AG08396 (cell line): Measurements from ENCODE around the gene CAPN10.
"Not testable (repeated sequence)": the region's sequence is repeated elsewhere in the genome, so short reads cannot be mapped to it uniquely, and the experiment has no call there.

Experiments
- DNase-seq: peaks from one replicate; pipeline ENCODE4 v3.0.0; 2012; ENCODE audit warnings: low spot score, mixed read lengths

CAPN10 gene

GRCh38 chr2:240602266-240603050, 15.9 kb downstream of the CAPN10 start:
- DNase-seq = no peak

GRCh38 chr2:240603081-240603835, 16.7 kb downstream of the CAPN10 start:
- no peak for DNase-seq

GRCh38 chr2:240603846-240604245, 17.3 kb downstream of the CAPN10 start:
- DNase-seq = no peak

- peak; percentile 88 for DNase-seq
Measured at GRCh38 chr2:240604291-240604938, 17.9 kb downstream of the CAPN10 start.

GRCh38 chr2:240604939-240605716, 18.6 kb downstream of the CAPN10 start:
- no peak for DNase-seq

- DNase-seq = no peak
Measured at GRCh38 chr2:240605867-240606743, 19.6 kb downstream of the CAPN10 start.

GRCh38 chr2:240611601-240612210, 25.2 kb downstream of the CAPN10 start:
- DNase-seq = no peak

- no peak for DNase-seq
Measured at GRCh38 chr2:240613781-240614180, 27.2 kb downstream of the CAPN10 start.

- no peak for DNase-seq
Measured at GRCh38 chr2:240614391-240614790, 27.9 kb downstream of the CAPN10 start.

GRCh38 chr2:240615396-240615795, 28.9 kb downstream of the CAPN10 start:
- DNase-seq = no peak

GRCh38 chr2:240615820-240616547, 29.4 kb downstream of the CAPN10 start:
- no peak for DNase-seq

GRCh38 chr2:240616860-240617666, 30.5 kb downstream of the CAPN10 start:
- not testable (repeated sequence) for DNase-seq

GRCh38 chr2:240618776-240619175, 32.2 kb downstream of the CAPN10 start:
- DNase-seq = no peak

- DNase-seq = no peak
Measured at GRCh38 chr2:240619506-240620148, 33.1 kb downstream of the CAPN10 start.

- DNase-seq = no peak
Measured at GRCh38 chr2:240620149-240620731, 33.7 kb downstream of the CAPN10 start.

- no peak for DNase-seq
Measured at GRCh38 chr2:240620859-240621258, 34.3 kb downstream of the CAPN10 start.

GRCh38 chr2:240622060-240622411, 35.5 kb downstream of the CAPN10 start:
- DNase-seq = no peak

GRCh38 chr2:240622531-240623235, 36.1 kb downstream of the CAPN10 start:
- no peak for DNase-seq
